HG03575 (cell line): ENCODE results near the gene GPC3.

Experiments used
- ATAC-seq: cut with Tn5 transposase; IDR thresholded peaks from one replicate; pipeline ENCODE4 v1.9.1; 2021; ENCODE audit not compliant: unreplicated experiment, insufficient number of reproducible peaks, low FRiP score; ENCODE audit errors: extremely low read depth

GPC3 gene

DNA sequence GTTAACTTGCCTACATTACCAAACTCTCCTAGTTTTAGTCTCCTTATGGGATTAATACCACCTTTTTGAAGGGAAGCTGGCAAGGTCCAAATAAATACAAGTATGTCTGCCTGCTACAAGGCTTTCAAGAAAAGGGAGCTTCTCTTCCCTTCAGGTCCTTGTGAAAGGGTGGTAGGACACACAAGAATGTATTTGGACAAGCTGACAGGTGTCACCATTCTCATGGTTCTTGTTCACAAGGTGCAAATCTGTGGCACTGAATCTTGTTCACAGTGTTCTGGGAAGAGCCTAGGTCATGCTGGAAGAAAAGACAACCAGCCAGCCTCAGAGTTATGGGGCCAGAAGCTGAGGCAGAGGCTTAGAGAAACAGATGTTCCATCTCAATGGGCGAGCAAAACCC lies 41.9 kb downstream of the GPC3 start:
- ATAC-seq = no peak

DNA sequence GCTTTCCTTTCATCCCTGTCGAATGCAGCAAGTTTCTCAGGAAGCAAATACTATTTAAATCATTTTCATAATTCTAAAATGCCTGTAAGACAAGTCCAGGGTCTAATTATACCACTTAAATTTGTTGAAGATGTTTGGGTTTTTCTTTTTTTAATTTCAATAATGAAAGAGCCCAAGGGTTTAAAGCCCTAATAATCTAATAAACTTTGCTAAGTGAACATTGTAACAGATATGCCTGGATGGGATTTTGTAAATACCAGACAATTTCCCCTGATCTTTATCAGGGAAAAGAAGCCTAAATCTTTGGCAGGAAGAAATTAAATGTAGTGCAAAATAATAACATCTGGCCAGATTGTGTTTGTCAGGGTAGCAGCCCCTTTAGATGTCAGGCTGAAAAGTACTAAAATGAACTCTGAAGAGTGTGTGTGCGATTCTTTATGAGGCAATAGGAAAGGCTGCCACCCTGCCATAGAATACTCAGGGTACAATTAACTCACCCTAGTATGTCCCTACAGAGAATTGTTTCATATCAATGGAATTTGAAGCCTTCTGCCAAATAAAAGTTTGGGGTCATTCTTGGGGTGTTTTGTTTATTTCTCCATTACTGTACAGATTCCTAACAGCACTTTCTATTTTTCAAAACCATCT lies 45.6 kb downstream of the GPC3 start:
- no peak for ATAC-seq

DNA sequence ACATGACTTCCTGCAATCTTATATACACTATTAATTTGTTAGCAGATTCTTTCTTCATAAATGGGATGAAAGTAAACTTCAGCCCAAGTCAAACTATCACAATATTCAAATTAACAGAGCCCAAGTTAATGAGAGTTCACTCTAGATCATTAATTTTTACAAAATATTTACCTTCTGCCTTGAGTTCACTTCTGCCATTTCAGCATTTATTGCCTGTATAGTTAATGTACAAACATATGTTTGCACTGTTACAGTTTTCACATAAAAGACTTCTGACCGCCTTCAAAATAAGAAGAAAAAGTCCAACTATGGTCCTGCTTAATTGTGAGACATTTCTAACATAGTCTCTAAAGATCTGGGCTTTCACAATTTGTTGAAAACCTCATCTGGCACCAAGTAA lies 46.9 kb downstream of the GPC3 start:
- ATAC-seq = no peak

DNA sequence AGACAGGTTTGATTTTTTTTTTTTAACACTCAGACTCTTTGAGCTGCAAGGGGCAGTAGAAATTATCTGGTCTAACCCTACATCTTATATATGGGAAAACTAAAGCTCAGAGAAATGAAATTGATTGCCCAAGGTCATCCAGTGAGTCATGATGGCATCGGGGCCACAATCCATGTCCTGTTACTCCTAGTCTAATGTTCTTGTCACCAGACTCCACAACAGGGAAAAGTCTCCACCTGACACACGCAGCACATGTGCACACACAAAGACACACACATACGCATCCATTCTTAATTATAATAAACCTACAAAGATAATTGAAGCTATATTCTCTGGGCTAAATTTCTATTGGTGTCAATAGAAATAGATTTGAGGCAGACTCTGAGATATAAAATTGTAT lies 48.4 kb downstream of the GPC3 start:
- ATAC-seq = no peak

DNA sequence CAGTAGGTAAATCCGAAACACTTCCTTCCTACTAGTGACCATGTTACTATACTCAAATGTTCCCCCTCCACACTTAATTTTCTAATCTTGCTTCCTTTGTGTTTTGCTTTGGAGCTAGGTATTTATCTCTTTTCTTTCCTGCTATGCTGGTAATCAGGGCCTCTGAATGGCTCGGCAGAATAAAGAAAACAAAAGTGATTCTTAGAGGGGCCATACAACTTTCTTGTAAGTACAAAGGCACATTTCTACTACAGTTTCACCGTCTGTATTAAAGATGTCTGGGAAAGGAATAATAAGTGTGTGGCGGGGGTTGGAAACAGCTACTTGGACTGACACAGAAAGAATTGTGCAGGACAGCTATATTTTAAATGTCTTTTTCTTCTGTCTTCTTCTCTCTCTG lies 50.3 kb downstream of the GPC3 start:
- no peak for ATAC-seq

DNA sequence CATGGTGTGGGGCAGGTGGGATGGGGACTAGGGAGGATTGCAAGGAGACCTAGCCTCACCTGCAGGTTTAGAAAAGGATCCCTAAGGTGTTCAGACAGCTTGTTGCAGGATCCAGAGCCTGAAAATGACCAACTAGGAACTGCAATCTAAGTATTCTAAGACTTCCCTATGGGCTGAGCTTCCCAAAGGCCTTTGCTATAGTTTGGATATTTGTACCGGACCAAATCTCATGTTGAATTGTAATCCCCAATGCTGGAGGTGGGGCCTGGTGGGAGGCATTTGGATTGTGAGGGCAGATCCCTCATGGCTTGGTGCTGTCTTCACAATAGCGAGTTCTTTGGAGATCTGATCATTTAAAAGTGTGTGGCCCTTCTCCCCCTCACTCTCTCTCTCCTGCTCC lies 52.1 kb downstream of the GPC3 start:
- ATAC-seq = no peak

DNA sequence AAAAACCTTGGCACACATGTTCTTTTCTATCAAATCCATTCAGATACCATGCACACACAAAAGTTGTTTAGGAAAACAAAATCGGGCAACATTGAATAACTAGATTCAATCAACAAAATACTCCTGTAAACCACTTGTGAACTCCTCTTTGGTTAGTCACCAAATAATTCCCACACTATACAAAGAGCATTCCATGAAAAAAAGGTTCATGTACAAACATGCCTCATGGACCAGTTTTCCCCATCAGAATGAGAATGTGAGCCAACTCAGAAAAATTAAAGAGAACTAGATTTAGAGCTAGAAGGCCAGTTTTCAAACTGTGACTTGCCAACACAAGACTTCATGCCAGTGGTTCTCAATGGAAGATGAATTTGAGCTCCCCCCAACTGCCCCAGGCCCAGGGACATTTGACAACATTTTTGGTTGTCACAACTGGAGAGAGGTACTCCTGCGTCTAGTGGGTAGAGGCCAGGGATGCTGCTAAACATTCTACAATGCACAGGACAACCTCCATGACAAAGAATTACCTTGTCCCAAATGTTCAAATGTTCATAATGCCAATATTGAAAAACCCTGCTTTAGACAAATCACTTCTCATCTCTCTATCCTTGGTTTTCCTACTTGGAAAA lies 55.4 kb downstream of the GPC3 start:
- ATAC-seq = no peak

DNA sequence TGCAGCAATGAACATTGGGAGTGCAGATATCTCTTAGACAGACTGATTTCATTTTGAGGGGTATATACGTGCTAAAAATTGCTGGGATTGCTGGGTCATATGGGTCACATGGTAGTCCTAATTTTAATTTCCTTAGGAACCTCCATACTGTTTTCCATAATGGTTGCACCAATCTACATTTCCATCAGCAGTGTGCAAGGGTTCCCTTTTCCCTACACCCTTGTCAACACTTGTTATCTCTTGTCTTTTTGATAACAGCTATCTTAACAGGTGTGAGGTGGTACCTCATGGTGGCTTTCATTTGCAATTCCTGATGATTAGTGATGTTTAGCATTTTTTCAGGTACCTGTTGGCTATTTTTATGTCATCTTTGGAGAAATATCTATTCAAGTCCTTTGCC lies 57.0 kb downstream of the GPC3 start:
- no peak for ATAC-seq

DNA sequence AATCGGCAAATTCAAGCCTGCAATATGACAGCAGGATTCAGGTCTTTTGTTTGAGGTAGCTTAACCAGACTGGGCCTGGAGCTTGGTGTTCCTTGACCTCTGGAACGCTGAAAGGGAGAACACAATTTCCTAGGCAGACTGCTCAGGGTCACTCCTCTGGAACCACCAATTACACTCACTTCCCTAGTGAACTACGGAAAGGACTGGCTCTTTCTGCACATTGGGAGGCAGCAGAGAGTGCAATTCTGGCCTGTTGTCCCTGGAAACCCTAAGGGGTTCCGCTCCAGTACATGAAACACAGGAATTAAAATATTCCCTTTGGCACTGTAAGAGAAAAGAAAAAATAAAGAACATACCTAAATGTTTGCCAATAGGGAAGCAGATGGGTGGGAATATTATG lies 58.6 kb downstream of the GPC3 start:
- no peak for ATAC-seq

DNA sequence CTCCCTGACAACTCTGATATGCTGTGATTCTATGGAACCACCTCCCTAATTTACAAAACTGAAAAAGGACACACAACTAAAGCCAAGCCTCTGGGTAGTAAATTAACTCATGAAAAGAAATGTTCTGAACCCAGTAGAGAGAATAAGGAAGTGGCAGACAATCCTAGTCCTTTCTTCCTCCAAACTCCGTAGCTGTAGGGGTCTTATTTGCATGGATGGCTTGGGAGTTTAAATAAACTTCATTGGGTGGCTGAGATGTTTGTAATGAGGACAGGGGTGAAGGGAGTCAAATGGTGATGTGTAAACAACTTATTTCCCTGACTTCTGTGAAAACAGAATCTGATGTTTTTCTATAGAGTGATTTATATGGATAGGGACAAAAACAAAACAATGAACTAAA lies 59.3 kb downstream of the GPC3 start:
- no peak for ATAC-seq

DNA sequence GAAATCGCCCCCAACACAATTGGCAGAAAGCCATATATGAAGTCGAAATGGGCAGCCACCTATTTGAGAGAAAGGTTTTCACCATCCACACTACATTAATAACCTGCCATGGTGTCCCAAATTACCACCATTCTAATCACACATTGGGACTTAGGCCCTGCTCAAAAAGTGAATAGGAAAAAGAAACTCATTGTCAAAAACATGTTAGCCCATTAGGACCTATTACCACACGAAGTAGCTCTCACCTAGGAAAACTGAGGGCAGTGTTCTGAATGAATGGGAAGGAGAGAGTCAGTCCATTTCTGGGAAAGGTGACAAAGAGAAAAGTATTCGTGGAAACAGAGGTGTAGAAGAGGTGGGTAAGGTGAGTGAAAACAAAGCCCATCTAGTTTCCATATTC lies 60.8 kb downstream of the GPC3 start:
- ATAC-seq = no peak

DNA sequence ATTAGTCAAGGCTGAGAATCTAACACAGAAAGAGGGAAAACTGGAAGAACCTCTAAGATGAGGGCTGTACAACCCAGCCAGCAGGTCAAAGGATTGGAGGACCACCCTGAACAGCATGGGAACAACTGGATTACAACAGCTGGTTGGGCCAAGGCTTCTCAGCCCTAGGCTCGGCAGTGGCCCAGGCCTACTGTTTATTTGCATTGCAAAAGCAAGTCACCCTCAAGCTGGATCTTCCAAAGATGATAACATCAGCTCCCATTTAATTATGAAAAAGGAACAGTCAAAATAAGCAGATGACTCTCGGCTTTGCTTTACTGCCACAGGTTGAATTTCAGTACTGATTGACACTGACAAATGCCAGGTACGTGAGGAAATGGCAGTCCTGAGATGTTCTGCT lies 61.8 kb downstream of the GPC3 start:
- no peak for ATAC-seq

DNA sequence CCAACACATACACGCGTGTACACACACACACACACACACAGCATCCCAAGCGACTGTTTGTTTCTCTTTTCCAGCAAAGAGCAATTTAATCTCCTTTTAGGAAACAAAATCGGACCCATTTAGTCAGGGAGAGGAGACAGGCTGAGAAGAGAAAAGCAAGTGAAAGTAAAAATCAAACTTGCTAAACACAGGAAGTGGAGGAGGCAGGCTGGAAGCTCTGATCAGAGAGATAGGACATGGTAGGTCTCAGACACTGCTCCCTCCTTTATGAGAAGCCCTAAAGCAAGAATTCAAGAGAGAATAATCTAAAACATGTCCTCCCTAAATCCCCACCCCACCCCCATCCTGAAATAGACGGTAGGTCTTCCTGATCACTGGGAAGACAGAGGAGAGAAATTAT lies 62.3 kb downstream of the GPC3 start:
- ATAC-seq = no peak

DNA sequence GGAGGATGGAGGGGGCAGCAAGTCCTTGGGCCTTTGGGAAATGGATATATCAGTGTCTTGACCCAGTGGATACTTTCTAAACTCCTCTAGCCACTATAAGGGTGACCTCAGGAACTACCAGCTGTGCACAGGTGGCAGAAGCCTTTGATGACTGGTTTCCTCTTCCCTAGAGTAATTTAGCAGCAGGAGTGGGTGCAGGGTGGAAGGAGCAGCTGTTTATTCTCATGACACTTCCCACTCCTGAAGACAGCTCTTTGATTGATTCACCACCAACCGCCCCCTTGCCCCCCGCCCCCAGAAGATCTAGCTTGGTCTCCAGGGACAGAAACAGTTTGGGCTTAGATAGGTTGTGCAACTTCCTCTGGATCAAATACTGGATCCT lies 63.0 kb downstream of the GPC3 start:
- no peak for ATAC-seq

DNA sequence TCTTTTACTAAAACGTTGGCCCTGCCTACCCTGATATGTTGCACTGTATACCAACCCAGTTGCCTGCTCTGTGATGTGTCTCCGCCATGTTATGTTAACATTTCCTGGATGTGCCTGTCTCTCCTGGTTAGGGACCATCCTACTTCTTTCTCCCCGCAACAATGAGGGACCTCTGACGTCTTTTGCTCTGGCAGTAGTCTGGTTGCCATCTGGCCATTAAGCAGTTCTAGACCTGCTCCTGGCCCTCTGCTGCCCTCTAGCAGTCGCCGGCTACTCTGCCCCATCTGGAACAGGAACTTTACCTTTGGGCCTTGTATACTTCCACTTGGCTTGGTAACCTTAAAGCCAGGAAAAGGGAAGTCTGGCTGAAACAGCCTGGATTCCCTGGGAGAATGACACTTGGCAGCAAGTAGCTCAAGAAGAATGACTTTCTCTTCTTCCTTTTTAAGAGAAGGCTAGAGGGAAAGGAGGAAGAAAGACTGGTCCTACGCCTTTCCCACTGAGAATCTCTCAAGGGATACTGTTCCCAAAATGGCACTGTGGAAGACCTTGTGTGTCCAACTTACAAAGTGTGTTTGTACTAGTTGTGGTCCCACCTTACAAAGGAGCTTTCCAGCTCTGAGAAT lies 63.5 kb downstream of the GPC3 start:
- ATAC-seq = no peak

DNA sequence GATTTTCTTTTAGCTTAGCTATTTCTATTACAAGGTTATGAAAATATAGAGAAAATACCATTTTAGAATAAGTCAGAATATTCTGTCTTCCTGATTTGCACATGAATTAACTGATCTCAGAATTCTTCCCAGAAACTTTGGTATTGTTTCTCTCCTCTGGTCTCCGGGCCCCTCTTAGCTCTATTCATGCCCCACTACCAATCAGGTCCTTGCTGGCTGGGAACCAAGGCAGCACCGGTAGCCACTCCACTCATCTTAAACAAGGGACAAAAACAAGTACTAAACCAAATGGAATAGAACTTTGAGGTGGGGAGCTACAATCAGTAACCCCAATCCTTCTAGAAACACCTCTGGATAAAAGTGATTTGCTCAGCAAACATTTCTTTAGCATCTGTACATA lies 64.3 kb downstream of the GPC3 start:
- ATAC-seq = no peak

DNA sequence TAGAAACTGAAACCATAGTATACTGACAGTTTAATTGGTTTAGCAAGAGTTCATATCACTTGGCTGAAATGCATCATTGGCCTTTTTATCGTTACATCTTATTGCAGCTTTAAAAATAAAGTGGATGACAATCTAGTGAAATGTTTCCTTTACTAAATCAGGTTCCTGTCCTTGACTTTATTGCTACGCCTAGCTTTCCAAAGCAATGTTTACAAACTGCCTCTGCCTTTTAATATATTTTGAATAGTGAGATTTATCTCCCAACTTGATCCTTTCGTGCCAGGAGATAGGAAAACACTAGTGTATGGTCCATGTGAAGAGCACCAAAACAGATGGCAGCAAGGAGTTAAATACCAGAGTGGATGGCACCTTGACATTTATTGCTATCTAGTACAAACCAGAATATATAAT lies 67.0 kb downstream of the GPC3 start:
- no peak for ATAC-seq

DNA sequence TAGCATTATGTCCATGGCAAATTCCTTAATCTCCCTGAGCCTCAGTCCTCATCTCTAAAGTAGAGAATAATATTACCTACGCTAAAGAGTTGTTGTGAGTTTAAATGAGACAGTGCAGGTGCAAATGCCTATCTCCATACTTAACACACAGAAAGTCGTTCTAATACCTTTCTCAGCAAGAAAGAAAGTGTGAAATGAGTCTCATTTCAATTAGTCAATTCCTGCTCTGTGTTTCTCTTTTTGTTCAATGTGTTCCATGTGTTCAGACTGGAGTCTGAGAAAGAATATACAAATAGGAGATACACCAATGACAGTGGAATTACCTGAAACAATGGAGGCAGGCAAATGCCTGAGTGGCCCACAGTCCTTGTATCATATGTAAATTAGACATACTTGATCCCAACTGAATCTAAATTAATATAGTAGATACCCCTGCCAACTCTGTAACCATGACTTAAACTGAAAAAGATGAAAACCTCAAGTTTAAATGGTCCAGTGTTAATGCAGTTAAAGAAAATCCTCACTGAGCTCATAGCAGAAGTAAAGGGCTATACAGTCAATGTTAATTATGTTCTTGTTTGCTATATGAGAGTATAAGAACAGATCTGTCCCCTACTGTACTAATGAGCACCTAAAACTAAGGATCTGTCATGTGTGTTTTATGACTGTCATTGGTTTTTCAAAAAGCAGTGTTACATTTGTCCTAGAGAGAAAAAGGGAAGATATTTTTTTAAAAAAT lies 68.2 kb downstream of the GPC3 start:
- ATAC-seq = no peak

DNA sequence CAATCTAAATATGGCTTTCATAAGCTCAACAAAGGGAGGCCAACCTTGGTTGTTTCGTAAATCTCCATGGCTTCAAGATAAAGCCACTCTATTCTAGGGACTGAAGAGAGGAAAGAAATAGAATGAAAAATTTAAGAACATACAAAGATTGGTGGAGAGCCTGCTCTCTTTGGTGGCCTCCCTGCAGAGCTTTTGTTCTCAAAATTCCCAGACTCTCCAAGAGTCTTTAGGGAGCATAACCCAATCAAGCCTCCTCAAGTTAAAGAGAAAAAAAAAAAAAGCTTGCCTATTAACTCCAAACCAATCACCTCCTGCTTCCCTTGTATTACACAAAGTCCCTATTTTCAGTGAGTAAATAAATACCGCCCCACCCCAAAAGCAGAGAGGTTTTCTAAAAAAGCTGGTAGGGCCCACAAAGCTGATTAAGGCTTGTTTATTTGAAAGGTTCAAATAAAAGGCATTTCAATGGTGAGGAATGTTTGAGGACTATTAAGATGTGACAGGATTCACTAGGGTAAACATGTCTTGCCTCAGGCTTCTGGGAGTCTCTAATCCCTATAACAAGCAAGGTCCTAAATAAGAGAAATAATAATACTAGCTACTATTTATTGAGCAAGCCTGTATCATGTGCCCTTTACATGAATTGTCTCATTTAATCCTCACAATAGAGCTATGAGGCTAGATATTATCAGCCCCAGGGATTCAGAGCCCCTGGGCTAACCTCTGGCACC lies 71.6 kb downstream of the GPC3 start:
- ATAC-seq = no peak

DNA sequence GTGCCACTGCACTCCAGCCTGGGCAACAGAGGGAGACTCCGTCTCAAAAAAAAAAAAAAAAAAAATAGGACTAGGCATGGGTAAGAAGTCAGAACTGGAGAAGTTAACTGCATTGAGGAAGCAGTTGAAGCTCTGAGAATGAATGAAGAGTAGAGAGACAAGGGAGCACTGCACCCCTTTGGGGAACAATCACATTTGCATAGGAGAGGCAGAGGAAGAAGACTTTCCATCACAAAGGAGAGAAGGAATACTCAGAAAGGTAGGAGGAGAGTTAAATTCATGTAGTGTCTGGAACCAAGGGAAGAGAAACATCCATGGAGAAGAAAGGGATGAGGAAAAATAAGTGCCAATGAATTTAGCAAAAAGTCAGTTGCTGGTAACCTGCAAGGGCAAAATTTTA lies 72.4 kb downstream of the GPC3 start:
- no peak for ATAC-seq
